ENCODE results near the gene DNAH17. TPM values are rescaled to one million over a fixed set of nuclear protein-coding genes. Genes with fewer than 3 reads are reported as not detected.
A peak's percentile ranks its signal among the peaks of the same experiment; 100 is the strongest.

Gene DNAH17
- total and polyA plus RNA-seq, 2 of the 8 experiments (the other 6 are each of a cell fraction or from before 2014, with no cell fraction given) = 0.14 to 0.67 TPM

GRCh38 chr17:78422872-78423588 is 154.2 kb downstream of the DNAH17 start:
- Histone ChIP-seq H3K27me3 (replicated peaks in 1 of 4; ENCODE audit: control insufficient read depth in 3 of 4, extremely low read depth in 1 of 4, insufficient read depth in 3 of 4, low read length in 3 of 4) (no peaks in the 10 kb centered on the region), H3K4me2 (ENCODE audit: insufficient read depth in 1 of 2, low read depth in 2 of 2, low read length in 2 of 2) (no peak overlapping the region), H3K4ac (replicated peaks; ENCODE audit: insufficient read length, low read depth, low read length) (no peak overlapping the region), H4K8ac (ENCODE audit: extremely low read depth, insufficient read depth, low read length) (peak overlapping the region; percentile 86; the same call in 1 of the 2 replicates), H3K4me1 (replicated peaks in 1 of 4; ENCODE audit: control insufficient read depth in 3 of 4, insufficient read depth in 4 of 4, low read length in 3 of 4) (peaks cover 0 to 7% (median 0%) of the 10 kb centered on the region in 4 experiments; a peak in 3 of 7 replicates), H3K9ac (replicated peaks in 1 of 4; ENCODE audit: extremely low read depth in 1 of 4, low read depth in 3 of 4, low read length in 3 of 4) (no peak overlapping the region), H3K27ac (ENCODE audit: low read depth, low read length) (no peak overlapping the region), H3K56ac (replicated peaks; ENCODE audit: insufficient read length, low read depth, low read length) (no peak overlapping the region), H3K36me3 (ENCODE audit: control insufficient read depth in 2 of 4, insufficient read depth in 4 of 4, low read length in 3 of 4) (peaks cover 9 to 41% (median 28%) of the 10 kb centered on the region in 4 experiments; a peak in 7 of 8 replicates), H3K23ac (ENCODE audit: insufficient read length) (no peak overlapping the region), H3K23me2 (ENCODE audit: low read depth, low read length) (no peaks in the 10 kb centered on the region; the same call in 1 of the 2 replicates), H2AFZ (ENCODE audit: low read length) (no peak overlapping the region), H4K91ac (replicated peaks; ENCODE audit: insufficient read length, low read length) (no peak overlapping the region), H3K18ac (ENCODE audit: extremely low read depth, low read length) (no peak overlapping the region), H2AK5ac (ENCODE audit: low read depth, low read length) (no peak overlapping the region), H3K79me1 (ENCODE audit: low read depth, low read length) (peaks cover 2% of the 10 kb centered on the region), H3K14ac (ENCODE audit: insufficient read length) (no peak overlapping the region), H2BK15ac (ENCODE audit: low read length) (no peak overlapping the region), H3K9me3 (ENCODE audit: insufficient read depth in 2 of 2, low read depth in 1 of 2, low read length in 1 of 2) (no peaks in the 10 kb centered on the region), H3K4me3 (ENCODE audit: extremely low read depth in 1 of 4, insufficient read depth in 2 of 4, low read depth in 3 of 4, low read length in 4 of 4) (no peak overlapping the region), H2BK120ac (replicated peaks; ENCODE audit: low read depth, low read length) (no peak overlapping the region), H2BK12ac (ENCODE audit: low read depth, low read length) (0 out of 2 replicates have a peak overlapping the region, but pooled peaks have one; percentile 50), H2BK20ac (ENCODE audit: low read length) (no peak overlapping the region), H2BK5ac (ENCODE audit: low read depth, low read length) (peak overlapping the region; percentile 64), H3K79me2 (ENCODE audit: control insufficient read depth in 1 of 2, insufficient read depth in 2 of 2, low read length in 2 of 2) (peaks cover 0 to 13% of the 10 kb centered on the region in 2 experiments; a peak in 1 of 4 replicates), H4K20me1 (replicated peaks in 1 of 2; ENCODE audit: control insufficient read depth in 1 of 2, insufficient read depth in 2 of 2, low read length in 2 of 2) (peaks cover 2 to 9% of the 10 kb centered on the region in 2 experiments), H4K5ac (ENCODE audit: insufficient read length, low read depth, low read length) (no peak overlapping the region)
- DNase-seq (ENCODE audit: low read depth in 1 of 2, low spot score in 2 of 2) (no peak), FAIRE-seq (no peak)
- POLR2A ChIA-PET (ENCODE audit: partially characterized antibody) = interaction anchor here (0.6 to 2.2 kb wide), 7 partner anchors 13 to 1281 kb away, joined by 3 to 10 read pairs (median 4); partner anchors contain the start of genes AFMID and TK1
- WGBS, 2 experiments (ENCODE audit: extremely low coverage in 1 of 2, insufficient coverage in 1 of 2, insufficient read length in 1 of 2, insufficient replicate concordance in 2 of 2, low coverage in 1 of 2, low lambda C conversion rate in 2 of 2, missing lambda C conversion rate in 1 of 2) = 88% methylated on average over 16 of the region's 20 CpGs; no CpG with 5 or more reads in 1 of the 2 experiments
- CTCF ChIA-PET (ENCODE audit: partially characterized antibody) = interaction anchor here (0.6 to 13.7 kb wide), 31 partner anchors 7 to 230 kb away, joined by 3 to 257 read pairs (median 5); partner anchors contain the start of genes DNAH17 and SOCS3
- TF ChIP-seq CEBPB (IDR thresholded peaks at IDR 0.05; ENCODE audit: low read depth, low read length) (peak; percentile 45; the same call in 1 of the 2 replicates), ATF2 (IDR thresholded peaks at IDR 0.05; ENCODE audit: low read length) (no peak)
